ENCODE data around the gene MYMK. TPM values are rescaled to one million over a fixed set of nuclear protein-coding genes. Genes with fewer than 3 reads are reported as not detected.

Gene MYMK
- total and polyA plus RNA-seq, 4 donors, result not detected

DNA sequence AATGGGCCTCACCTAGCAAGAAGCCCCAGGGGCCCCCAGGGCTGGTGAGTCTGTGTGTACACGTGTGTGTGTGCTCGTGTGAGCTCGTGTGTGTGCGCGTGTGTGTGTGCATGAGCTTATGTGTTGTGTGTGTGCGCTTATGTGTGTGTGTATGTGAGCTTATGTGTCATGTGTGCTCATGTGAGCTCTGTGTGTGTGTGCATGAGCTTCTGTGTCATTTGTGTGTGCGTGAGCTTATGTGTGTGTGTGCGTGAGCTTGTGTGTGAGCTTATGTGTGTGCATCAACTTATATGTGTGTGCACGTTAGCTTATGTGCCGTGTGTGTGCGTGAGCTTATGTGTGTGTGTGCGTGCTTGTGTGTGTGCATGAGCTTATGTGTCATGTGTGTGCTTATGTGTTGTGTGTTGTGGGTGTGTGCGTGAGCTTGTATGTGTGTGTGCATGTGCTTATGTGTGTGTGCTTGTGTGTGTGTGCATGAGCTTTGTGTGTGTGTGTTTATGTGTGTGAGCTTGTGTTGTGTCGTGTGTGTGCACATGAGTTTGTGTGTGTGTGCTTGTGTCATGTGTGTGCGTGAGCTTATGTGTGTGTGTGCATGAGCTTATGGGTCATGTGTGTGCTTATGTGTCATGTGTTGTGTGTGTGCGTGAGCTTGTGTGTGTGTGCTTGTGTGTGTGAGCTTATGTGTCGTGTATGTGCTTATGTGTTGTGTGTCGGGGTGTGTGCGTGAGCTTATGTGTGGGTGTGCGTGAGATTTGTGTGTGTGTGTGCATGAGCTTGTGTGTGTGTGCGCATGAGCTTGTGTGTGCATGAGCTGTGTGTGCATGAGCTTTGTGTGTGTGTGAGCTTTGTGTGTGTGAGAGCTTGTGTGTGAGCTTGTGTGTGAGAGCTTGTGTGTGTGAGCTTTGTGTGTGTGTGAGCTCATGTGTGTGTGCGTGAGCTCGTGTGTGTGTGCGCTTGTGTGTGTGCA, 29.1 kb downstream of the MYMK start:
- intact Hi-C loops (cut with DNase I), result no loop called here
- Histone ChIP-seq H3K36me3 (ENCODE audit: control insufficient read depth in 1 of 2, insufficient read depth in 2 of 2, low read length in 1 of 2) (no peaks in the 10 kb centered on the region), H3K9me3 (ENCODE audit: control insufficient read depth, low read length) (no peaks in the 10 kb centered on the region), H3K4me1 (ENCODE audit: control insufficient read depth in 1 of 2, insufficient read depth in 2 of 2, low read length in 2 of 2) (no peaks in the 10 kb centered on the region), H3K4me3 (ENCODE audit: low read length in 2 of 2) (no peak overlapping the region), H3K27me3 (ENCODE audit: control insufficient read depth in 1 of 2, insufficient read depth in 2 of 2, low read length in 1 of 2) (no peaks in the 10 kb centered on the region), H3K27ac (ENCODE audit: low read depth in 1 of 2, low read length in 2 of 2) (no peak overlapping the region)
- 94% methylated on average over 24 of the region's 24 CpGs for WGBS, 2 donors
- DNase-seq (peak in 1 of 2 donors; percentile 9), ATAC-seq (ENCODE audit: low FRiP score) (no peak)

- Histone ChIP-seq H3K27me3 (ENCODE audit: control insufficient read depth in 1 of 2, insufficient read depth in 2 of 2, low read length in 1 of 2) (no peaks in the 10 kb centered on the region), H3K36me3 (ENCODE audit: control insufficient read depth in 1 of 2, insufficient read depth in 2 of 2, low read length in 1 of 2) (no peaks in the 10 kb centered on the region), H3K4me1 (ENCODE audit: control insufficient read depth in 1 of 2, insufficient read depth in 2 of 2, low read length in 2 of 2) (no peaks in the 10 kb centered on the region), H3K9me3 (ENCODE audit: control insufficient read depth, low read length) (no peaks in the 10 kb centered on the region), H3K4me3 (ENCODE audit: low read length in 2 of 2) (no peak overlapping the region), H3K27ac (ENCODE audit: low read depth in 1 of 2, low read length in 2 of 2) (no peak overlapping the region)
- 86 to 90% methylated on average over 24 of the region's 24 CpGs for WGBS, 2 donors
- intact Hi-C loops (cut with DNase I), result no loop called here
- DNase-seq (peak in 1 of 2 donors; percentile 44), ATAC-seq (ENCODE audit: low FRiP score) (no peak)
These were observed 30.0 kb downstream of the MYMK start for GRCh38 chr9:133494636-133495326.

DNA sequence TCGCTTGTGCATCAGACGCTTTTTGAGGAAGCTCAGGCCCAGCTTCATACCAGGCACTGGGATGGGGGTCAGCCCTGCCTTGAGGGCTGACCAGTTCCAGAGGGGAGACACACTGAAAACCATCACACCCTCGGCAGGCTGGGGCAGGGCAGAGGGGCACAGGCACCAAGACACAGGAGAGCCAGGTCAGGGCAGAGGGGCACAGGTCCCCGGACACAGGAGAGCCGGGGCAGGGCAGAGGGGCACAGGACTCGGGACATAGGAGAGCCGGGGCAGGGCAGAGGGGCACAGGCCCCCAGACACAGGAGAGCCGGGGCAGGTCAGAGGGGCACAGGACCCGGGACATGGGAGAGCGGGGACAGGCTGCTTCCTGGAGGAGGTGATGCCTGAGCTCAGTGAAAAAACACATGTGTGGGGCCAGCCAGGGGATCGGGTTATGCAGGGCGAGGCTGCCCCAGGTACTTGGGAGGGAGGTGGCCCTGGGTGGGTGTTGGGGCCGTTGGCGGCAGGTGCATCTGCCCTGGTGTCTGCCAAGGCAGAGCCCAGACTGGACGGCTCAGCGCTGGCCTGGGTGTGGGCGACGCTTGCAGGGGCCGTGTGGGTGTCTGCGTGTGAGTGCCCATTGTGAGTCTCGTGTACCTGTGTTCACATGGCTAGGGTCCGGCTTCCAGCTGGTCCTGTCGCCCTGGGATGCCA, 30.8 kb downstream of the MYMK start:
- no peaks in the 10 kb centered on the region for H3K36me3 ChIP-seq (ENCODE audit: control insufficient read depth in 1 of 2, insufficient read depth in 2 of 2, low read length in 1 of 2)
- no peak for ATAC-seq (ENCODE audit: low FRiP score)
- no peaks in the 10 kb centered on the region for H3K27me3 ChIP-seq (ENCODE audit: control insufficient read depth in 1 of 2, insufficient read depth in 2 of 2, low read length in 1 of 2)
- no peak overlapping the region for H3K27ac ChIP-seq (ENCODE audit: low read depth in 1 of 2, low read length in 2 of 2)
- intact Hi-C loops (cut with DNase I), result no loop called here
- no peaks in the 10 kb centered on the region for H3K4me1 ChIP-seq (ENCODE audit: control insufficient read depth in 1 of 2, insufficient read depth in 2 of 2, low read length in 2 of 2)
- no peak overlapping the region for H3K4me3 ChIP-seq (ENCODE audit: low read length in 2 of 2)
- H3K9me3 ChIP-seq (ENCODE audit: control insufficient read depth, low read length), result no peaks in the 10 kb centered on the region
- DNase-seq, result no peak
- 95% methylated on average over 23 of the region's 23 CpGs for WGBS, 2 donors

GRCh38 chr9:133493428-133493827, 31.3 kb downstream of the MYMK start:
- no peaks in the 10 kb centered on the region for H3K27me3 ChIP-seq (ENCODE audit: control insufficient read depth in 1 of 2, insufficient read depth in 2 of 2, low read length in 1 of 2)
- intact Hi-C loops (cut with DNase I), result no loop called here
- WGBS, 2 donors, result 94 to 95% methylated on average over 11 of the region's 11 CpGs

DNA sequence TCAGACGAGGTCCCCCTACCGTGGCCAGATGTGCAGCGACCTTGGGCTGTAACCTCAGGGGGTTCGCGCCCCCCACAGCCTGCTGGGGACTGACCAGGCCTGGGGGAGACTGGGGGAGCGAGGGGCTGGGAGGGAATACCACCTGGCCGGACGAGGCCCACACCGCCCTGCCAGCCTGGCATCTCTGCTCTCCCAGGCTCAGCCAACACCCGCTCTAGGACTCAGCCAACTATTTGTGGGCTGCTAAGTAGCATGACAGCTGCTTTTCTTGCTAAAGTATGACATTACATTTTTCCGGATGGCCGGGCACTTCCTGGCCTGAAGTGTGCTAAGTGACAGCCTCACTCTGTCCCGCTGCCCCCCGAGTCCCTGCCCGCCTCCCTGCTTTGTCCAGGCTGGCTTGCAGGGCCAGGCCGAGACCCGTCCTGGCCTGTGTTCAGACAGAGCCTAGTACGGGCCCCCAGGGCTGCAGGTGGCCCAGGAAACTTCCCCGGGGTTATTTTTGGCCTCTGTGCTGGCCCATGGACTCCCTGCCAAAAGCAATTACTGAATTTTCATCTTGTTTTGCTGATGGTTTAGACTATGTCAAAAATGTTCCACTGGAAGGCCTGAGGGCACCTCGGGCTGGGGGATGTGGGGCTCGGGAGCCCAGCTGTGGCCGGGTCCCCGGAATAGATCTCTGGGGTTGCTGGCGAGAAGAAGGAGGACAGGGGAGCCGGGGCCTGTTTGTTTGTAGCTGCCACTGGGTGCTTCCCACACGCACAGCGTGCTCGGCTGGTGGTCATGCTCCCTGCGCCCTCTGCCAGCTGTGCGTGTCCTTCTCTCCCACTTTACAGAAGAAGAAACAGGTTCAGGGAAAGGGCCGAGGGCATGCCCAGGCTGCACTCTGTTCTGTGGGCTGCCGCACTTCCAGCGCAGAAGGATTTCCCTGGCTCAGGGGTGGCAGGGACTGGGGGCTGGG, 32.4 kb downstream of the MYMK start:
- 25 to 29% methylated on average over 32 to 33 of the region's 33 CpGs for WGBS, 2 donors
- no peaks in the 10 kb centered on the region for H3K4me1 ChIP-seq (ENCODE audit: control insufficient read depth in 1 of 2, insufficient read depth in 2 of 2, low read length in 2 of 2)
- H3K27me3 ChIP-seq (ENCODE audit: control insufficient read depth in 1 of 2, insufficient read depth in 2 of 2, low read length in 1 of 2), result no peaks in the 10 kb centered on the region
- ATAC-seq (ENCODE audit: low FRiP score) (peak; percentile 2), DNase-seq (no peak)
- no peak overlapping the region for H3K4me3 ChIP-seq (ENCODE audit: low read length in 2 of 2)
- no peaks in the 10 kb centered on the region for H3K36me3 ChIP-seq (ENCODE audit: control insufficient read depth in 1 of 2, insufficient read depth in 2 of 2, low read length in 1 of 2)
- H3K27ac ChIP-seq (ENCODE audit: low read depth in 1 of 2, low read length in 2 of 2), result peak overlapping the region in 1 of 2 donors; percentile 4
- intact Hi-C loops (cut with DNase I), result no loop called here
- H3K9me3 ChIP-seq (ENCODE audit: control insufficient read depth, low read length), result no peaks in the 10 kb centered on the region

More at GRCh38 chr9:133493428-133493827, 31.3 kb downstream of the MYMK start:
- H3K9me3 ChIP-seq (ENCODE audit: control insufficient read depth, low read length), result no peaks in the 10 kb centered on the region
- DNase-seq, result no peak
- ATAC-seq (ENCODE audit: low FRiP score), result no peak
- no peak overlapping the region for H3K27ac ChIP-seq (ENCODE audit: low read depth in 1 of 2, low read length in 2 of 2)
- H3K4me1 ChIP-seq (ENCODE audit: control insufficient read depth in 1 of 2, insufficient read depth in 2 of 2, low read length in 2 of 2), result no peaks in the 10 kb centered on the region
- H3K4me3 ChIP-seq (ENCODE audit: low read length in 2 of 2), result no peak overlapping the region
- no peaks in the 10 kb centered on the region for H3K36me3 ChIP-seq (ENCODE audit: control insufficient read depth in 1 of 2, insufficient read depth in 2 of 2, low read length in 1 of 2)

GRCh38 chr9:133491656-133491925, 33.2 kb downstream of the MYMK start:
- Histone ChIP-seq H3K4me3 (ENCODE audit: low read length in 2 of 2) (no peak overlapping the region), H3K4me1 (ENCODE audit: control insufficient read depth in 1 of 2, insufficient read depth in 2 of 2, low read length in 2 of 2) (no peaks in the 10 kb centered on the region), H3K27ac (ENCODE audit: low read depth in 1 of 2, low read length in 2 of 2) (no peak overlapping the region), H3K9me3 (ENCODE audit: control insufficient read depth, low read length) (no peaks in the 10 kb centered on the region), H3K27me3 (ENCODE audit: control insufficient read depth in 1 of 2, insufficient read depth in 2 of 2, low read length in 1 of 2) (no peaks in the 10 kb centered on the region), H3K36me3 (ENCODE audit: control insufficient read depth in 1 of 2, insufficient read depth in 2 of 2, low read length in 1 of 2) (no peaks in the 10 kb centered on the region)
- DNase-seq (peak in 1 of 2 donors; percentile 66), ATAC-seq (ENCODE audit: low FRiP score) (no peak)
- intact Hi-C loops (cut with DNase I), result no loop called here
- 95 to 99% methylated on average over 8 of the region's 8 CpGs for WGBS, 2 donors

GRCh38 chr9:133490865-133491655, 33.7 kb downstream of the MYMK start:
- ATAC-seq (ENCODE audit: low FRiP score), result no peak
- no peaks in the 10 kb centered on the region for H3K36me3 ChIP-seq (ENCODE audit: control insufficient read depth in 1 of 2, insufficient read depth in 2 of 2, low read length in 1 of 2)
- intact Hi-C loops (cut with DNase I), result no loop called here
- H3K4me3 ChIP-seq (ENCODE audit: low read length in 2 of 2), result no peak overlapping the region
- no peak overlapping the region for H3K27ac ChIP-seq (ENCODE audit: low read depth in 1 of 2, low read length in 2 of 2)
- peak; percentile 26 to 66 for DNase-seq
- no peaks in the 10 kb centered on the region for H3K9me3 ChIP-seq (ENCODE audit: control insufficient read depth, low read length)
- no peaks in the 10 kb centered on the region for H3K4me1 ChIP-seq (ENCODE audit: control insufficient read depth in 1 of 2, insufficient read depth in 2 of 2, low read length in 2 of 2)
- WGBS, 2 donors, result 87% methylated on average over 12 of the region's 12 CpGs
- H3K27me3 ChIP-seq (ENCODE audit: control insufficient read depth in 1 of 2, insufficient read depth in 2 of 2, low read length in 1 of 2), result no peaks in the 10 kb centered on the region

Data from aorta (tissue), 5 donors.